ELR (cell line): ENCODE results near the gene CCDC192.
A peak's percentile ranks its signal among the peaks of the same experiment; 100 is the strongest.

Experiments
- DNase-seq: peaks from one replicate; pipeline ENCODE4 v3.0.0-alpha.2; 2015; ENCODE audit warnings: low read depth

Gene CCDC192

DNA sequence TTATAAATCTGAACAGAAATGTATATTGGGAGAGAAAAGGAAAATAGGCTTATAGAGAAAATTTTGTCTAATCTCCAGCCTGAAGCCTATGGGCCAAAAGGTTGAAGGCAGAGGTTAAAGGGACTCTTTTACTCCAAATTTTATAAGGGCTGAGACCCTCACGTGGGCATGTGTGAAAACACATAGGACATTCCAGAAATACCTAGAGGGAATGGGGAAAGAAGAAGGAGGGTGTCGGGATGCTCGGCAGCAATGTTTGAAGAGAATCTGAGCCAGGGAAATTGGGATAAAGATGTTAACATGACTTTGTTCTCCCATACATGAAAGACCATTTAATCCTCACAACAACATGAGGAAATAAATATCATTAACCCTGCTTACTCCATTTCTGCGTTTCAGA, 278.3 kb downstream of the CCDC192 start:
- DNase-seq: no peak

DNA sequence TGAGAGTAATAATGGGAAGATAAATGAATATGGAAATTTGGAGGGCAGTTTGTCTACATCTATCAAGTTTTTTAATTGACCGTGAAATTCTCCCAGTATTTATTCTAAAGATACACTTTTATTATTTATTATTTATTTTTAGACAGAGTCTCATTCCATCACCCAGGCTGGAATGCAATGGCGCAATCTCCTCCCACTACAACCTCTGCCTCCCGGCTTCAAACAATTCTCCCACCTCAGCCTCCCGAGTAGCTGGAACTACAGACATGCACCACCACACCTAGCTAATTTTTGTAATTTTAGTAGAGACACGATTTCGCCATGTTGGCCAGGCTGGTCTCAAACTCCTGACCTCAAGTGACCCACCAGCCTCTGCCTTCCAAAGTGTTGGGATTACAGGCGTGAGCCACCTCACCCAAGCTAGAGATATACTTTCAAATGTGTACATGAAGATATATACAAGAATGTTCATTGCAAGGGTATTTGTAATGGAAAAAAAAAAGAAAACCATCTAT, 282.7 kb downstream of the CCDC192 start:
- DNase-seq: no peak

DNA sequence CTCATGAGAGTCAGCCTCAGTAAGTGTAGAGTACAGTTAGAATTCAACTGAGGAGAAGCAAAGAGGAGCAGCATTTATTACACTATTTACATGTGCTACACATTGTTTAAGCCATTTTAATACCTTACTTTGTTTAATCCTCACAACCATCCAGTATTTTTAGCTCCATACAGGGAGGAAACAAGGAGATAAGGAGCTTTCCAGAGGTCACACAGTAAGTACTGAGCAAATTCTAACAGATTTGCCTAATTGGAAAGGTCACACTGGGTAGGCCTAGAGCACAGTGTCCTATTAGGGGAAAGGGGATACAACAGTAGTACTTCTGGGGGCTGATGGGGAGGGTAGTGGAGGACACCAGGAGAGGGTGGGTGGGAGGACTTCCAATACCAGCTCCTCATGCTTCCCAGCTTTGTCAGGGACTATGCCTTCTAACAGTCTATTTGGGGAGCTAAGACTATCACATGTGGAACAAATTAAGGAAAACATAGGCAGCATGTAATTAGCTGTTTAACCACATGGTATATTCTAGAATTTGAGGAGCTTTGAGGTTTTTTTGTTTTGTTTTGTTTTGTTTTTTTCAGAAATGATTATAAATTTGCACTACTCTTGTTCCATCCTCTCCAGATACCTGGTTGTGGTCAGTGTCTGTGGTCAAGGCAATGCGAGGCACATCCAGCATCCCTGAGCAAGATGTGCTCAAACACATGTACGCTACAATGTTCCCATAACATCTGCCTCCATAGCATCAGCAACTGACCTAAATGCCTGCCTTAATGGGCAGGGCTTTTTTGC, 284.4 kb downstream of the CCDC192 start:
- no peak for DNase-seq

DNA sequence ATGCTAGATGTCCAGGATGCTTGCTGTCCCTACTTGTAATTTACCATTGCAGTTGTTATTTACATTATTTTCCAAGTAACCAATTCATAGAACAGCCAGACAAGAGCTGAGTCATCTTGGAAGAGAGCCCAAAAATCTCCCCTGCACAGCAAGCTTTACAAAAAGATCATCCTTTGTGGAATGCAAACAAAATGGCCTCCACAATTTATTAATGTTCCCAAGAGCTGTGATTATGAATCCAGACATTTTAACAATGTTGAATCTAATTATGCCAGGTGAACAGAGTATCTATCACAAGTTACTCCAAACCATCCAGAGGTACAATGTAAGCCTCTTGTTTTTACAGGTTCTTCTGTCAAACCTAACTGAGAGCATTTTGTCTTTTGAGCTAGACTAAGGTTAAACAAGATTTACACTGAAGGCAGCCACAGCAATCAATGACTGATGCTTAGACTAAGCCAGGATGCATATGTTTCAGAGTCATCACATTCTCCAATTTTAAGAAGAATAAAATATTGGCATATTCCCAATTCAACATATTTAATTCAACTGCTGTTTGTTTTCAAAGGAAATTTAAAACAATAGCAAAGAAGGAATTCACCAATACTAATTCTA, 285.1 kb downstream of the CCDC192 start:
- peak; percentile 93 for DNase-seq
